Karpas-422 (cell line): ENCODE measurements around the gene NEFH. TPM values are rescaled to one million over a fixed set of nuclear protein-coding genes. Genes with fewer than 3 reads are reported as not detected.

ENCODE experiments used
- DNase-seq: peaks from one replicate; pipeline ENCODE4 v3.0.0-alpha.2; 2015
- H2AFZ ChIP-seq: fragments of 200-600 bp; sonication (generic); 2 replicates; pipeline ENCODE4 v1.6.1; 2014; ENCODE audit warnings: antibody characterized with exemption, low read length, mixed read lengths
- H3K27ac ChIP-seq: fragments of 200-600 bp; sonication (generic); 2 replicates; pipeline ENCODE4 v1.5.1; 2014; ENCODE audit warnings: mild to moderate bottlenecking, low read length, moderate library complexity
- H3K27me3 ChIP-seq: fragments of 200-600 bp; sonication (generic); 2 replicates; pipeline ENCODE4 v1.6.1; 2014; ENCODE audit warnings: low read length, mixed read lengths
- H3K36me3 ChIP-seq: fragments of 200-600 bp; sonication (generic); 2 replicates; pipeline ENCODE4 v1.6.1; 2014; ENCODE audit warnings: low read length, mixed read lengths; ENCODE audit not compliant: insufficient read depth
- H3K4me1 ChIP-seq: fragments of 200-600 bp; sonication (generic); 2 replicates; pipeline ENCODE4 v1.6.1; 2014; ENCODE audit warnings: mild to moderate bottlenecking, low read length, mixed read lengths
- H3K4me2 ChIP-seq: fragments of 200-600 bp; sonication (generic); 2 replicates; pipeline ENCODE4 v1.6.1; 2014; ENCODE audit warnings: low read length, low read depth, mild to moderate bottlenecking; ENCODE audit not compliant: poor library complexity, severe bottlenecking
- H3K4me3 ChIP-seq: fragments of 200-600 bp; sonication (generic); 2 replicates; pipeline ENCODE4 v1.5.1; 2014; ENCODE audit warnings: mild to moderate bottlenecking, antibody characterized with exemption, low read length, mixed read lengths
- H3K79me2 ChIP-seq: fragments of 200-600 bp; sonication (generic); 2 replicates; pipeline ENCODE4 v1.6.1; 2014; ENCODE audit warnings: mild to moderate bottlenecking, low read length, mixed read lengths
- H3K9ac ChIP-seq: fragments of 200-600 bp; sonication (generic); 2 replicates; pipeline ENCODE4 v1.6.0; 2014; ENCODE audit warnings: low read length
- H3K9me2 ChIP-seq: fragments of 200-600 bp; sonication (generic), shearing (Covaris generic); replicated peaks from 2 replicates; pipeline ENCODE4 v1.6.0; 2014; ENCODE audit warnings: mild to moderate bottlenecking, low read length, moderate library complexity; ENCODE audit not compliant: insufficient read depth
- H3K9me3 ChIP-seq: fragments of 300-700, 200-600 bp; sonication (generic); 2 replicates; pipeline ENCODE4 v1.6.1; 2014; ENCODE audit warnings: low read length, mixed read lengths
- H4K20me1 ChIP-seq: fragments of 200-600 bp; sonication (generic); 2 replicates; pipeline ENCODE4 v1.6.1; 2014; ENCODE audit warnings: mild to moderate bottlenecking, antibody characterized with exemption, low read length, low read depth; ENCODE audit not compliant: insufficient read depth
- total RNA-seq: library from RNA; depleted of rRNA; stranded (reverse); fragments of >200 nt; shearing (Covaris generic); gene quantifications from 2 replicates; pipeline ENCODE4 v1.2.3, GENCODE V29; 2014; ENCODE audit warnings: low replicate concordance; rRNA removed

NEFH gene
- total RNA-seq, 1 experiment from 2014 or later, result not detected

DNA sequence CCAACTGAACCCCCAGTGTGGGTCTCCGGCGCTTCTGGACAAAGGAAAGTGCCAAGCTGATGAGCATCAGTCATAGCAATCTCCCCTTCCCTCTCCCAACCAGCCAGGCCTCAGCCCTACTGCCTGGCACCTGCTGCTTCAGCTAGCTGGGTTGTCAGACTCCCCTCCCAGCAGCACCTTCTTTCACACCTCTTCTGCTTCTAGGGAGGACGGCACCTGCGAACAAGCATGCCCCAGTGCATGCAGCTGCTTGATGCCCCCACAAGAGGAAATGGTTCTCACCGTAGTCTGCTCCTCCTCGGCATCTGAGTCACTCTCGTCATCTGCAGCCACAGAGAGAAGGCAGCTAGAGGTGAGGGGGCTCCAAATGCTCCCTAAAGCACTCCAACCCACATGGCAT, 48.1 kb downstream of the NEFH start:
- Histone ChIP-seq H3K27me3 (no peaks in the 10 kb centered on the region), H3K79me2 (no peaks in the 10 kb centered on the region), H4K20me1 (0 out of 2 replicates have a peak, but pooled peaks cover 3% of the 10 kb centered on the region), H3K27ac (no peak overlapping the region), H3K9me3 (no peaks in the 10 kb centered on the region), H2AFZ (no peak overlapping the region), H3K9me2 (no peaks in the 10 kb centered on the region), H3K4me1 (no peaks in the 10 kb centered on the region), H3K9ac (no peak overlapping the region), H3K36me3 (peaks cover 38% of the 10 kb centered on the region), H3K4me3 (no peak overlapping the region), H3K4me2 (no peak overlapping the region)
- no peak for DNase-seq

GRCh38 chr22:29530716-29531115, 50.7 kb downstream of the NEFH start:
- no peaks in the 10 kb centered on the region for H3K9me2 ChIP-seq
- H3K9ac ChIP-seq, result no peak overlapping the region
- DNase-seq, result no peak
- H3K4me1 ChIP-seq, result no peaks in the 10 kb centered on the region
- no peaks in the 10 kb centered on the region for H3K79me2 ChIP-seq
- H3K36me3 ChIP-seq, result peaks cover 39% of the 10 kb centered on the region
- no peak overlapping the region for H3K4me2 ChIP-seq
- H3K27ac ChIP-seq, result no peak overlapping the region
- H4K20me1 ChIP-seq, result no peaks in the 10 kb centered on the region
- no peak overlapping the region for H2AFZ ChIP-seq
- H3K4me3 ChIP-seq, result no peak overlapping the region
- H3K27me3 ChIP-seq, result no peaks in the 10 kb centered on the region
- H3K9me3 ChIP-seq, result no peaks in the 10 kb centered on the region

DNA sequence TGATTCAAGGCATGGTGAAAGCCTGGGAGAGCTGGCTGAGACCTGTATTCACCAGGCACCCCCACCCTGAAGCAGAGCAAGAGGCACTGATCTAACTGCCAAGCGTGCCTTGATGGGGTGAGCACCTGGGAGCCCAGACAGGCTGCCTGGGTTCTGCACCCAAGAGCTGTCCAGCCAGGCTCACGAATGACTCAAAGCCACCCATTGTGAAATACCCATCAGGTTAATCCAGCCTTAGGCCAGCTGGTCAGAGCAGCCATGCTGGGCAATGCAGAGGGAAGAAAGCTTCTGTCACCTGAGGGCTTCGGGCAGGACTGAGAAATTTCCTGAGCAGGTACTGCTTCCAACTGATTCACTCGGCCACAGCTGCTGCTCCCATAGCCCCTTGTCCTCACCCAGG, 51.4 kb downstream of the NEFH start:
- H3K4me3 ChIP-seq, result no peak overlapping the region
- H3K4me2 ChIP-seq, result no peak overlapping the region
- no peaks in the 10 kb centered on the region for H3K4me1 ChIP-seq
- H3K79me2 ChIP-seq, result no peaks in the 10 kb centered on the region
- no peaks in the 10 kb centered on the region for H3K27me3 ChIP-seq
- H3K9me3 ChIP-seq, result no peaks in the 10 kb centered on the region
- no peak overlapping the region for H2AFZ ChIP-seq
- H3K9me2 ChIP-seq, result no peaks in the 10 kb centered on the region
- DNase-seq, result no peak
- no peak overlapping the region for H3K9ac ChIP-seq
- H3K27ac ChIP-seq, result no peak overlapping the region
- H3K36me3 ChIP-seq, result peaks cover 43% of the 10 kb centered on the region
- H4K20me1 ChIP-seq, result no peaks in the 10 kb centered on the region

- H3K27me3 ChIP-seq, result no peaks in the 10 kb centered on the region
- H4K20me1 ChIP-seq, result no peaks in the 10 kb centered on the region
- H2AFZ ChIP-seq, result no peak overlapping the region
- H3K27ac ChIP-seq, result no peak overlapping the region
- no peaks in the 10 kb centered on the region for H3K9me3 ChIP-seq
- H3K79me2 ChIP-seq, result no peaks in the 10 kb centered on the region
- no peak overlapping the region for H3K4me3 ChIP-seq
- DNase-seq, result no peak
- H3K9ac ChIP-seq, result no peak overlapping the region
- no peak overlapping the region for H3K4me2 ChIP-seq
- peaks cover 55% of the 10 kb centered on the region for H3K36me3 ChIP-seq
- H3K9me2 ChIP-seq, result no peaks in the 10 kb centered on the region
- H3K4me1 ChIP-seq, result no peaks in the 10 kb centered on the region
Observed at GRCh38 chr22:29536411-29536810, 56.4 kb downstream of the NEFH start.

DNA sequence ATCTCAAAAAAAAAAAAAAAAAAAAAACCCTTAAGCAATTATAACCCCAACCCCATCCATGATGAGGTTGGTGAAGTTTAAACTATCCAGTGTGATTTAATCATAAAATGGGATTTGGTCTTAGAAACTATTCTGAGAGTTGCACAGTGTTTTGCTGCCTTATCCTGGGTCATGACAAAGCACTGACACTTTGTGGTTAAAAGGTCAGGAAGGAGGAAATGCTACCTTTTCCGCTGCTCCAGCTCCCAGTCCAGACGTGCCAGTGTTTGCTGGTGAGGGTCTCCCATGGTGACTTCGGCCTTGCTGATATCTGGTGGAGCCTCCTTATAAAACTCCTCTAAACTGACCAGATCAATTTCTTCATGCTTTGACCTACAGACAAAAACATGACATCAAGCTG, 59.1 kb downstream of the NEFH start:
- H3K4me1 ChIP-seq, result peaks cover 4% of the 10 kb centered on the region
- no peak overlapping the region for H3K9ac ChIP-seq
- H2AFZ ChIP-seq, result no peak overlapping the region
- H3K79me2 ChIP-seq, result no peaks in the 10 kb centered on the region
- no peak for DNase-seq
- no peaks in the 10 kb centered on the region for H4K20me1 ChIP-seq
- no peaks in the 10 kb centered on the region for H3K9me3 ChIP-seq
- H3K27me3 ChIP-seq, result no peaks in the 10 kb centered on the region
- no peak overlapping the region for H3K4me2 ChIP-seq
- H3K36me3 ChIP-seq, result peaks cover 53% of the 10 kb centered on the region
- no peaks in the 10 kb centered on the region for H3K9me2 ChIP-seq
- H3K27ac ChIP-seq, result no peak overlapping the region
- no peak overlapping the region for H3K4me3 ChIP-seq

Other genes starting within 250 kb of the NEFH start
- 8.8 and 29.7 TPM in 2 replicates for gene RHBDD3, start 212.2 kb upstream of the NEFH start, total RNA-seq
- 281 and 309 TPM in 2 replicates for gene EWSR1, start 211.9 kb upstream of the NEFH start, total RNA-seq
- not detected in 2 replicates for gene GAS2L1, start 173.6 kb upstream of the NEFH start, total RNA-seq
- gene RASL10A, start 164.5 kb upstream of the NEFH start, total RNA-seq, result 0.76 TPM in 1 of 2 replicates, not detected in the other
- gene AP1B1, start 91.6 kb upstream of the NEFH start, total RNA-seq, result 40.3 and 63.9 TPM in 2 replicates
- gene RFPL1, start 41.6 kb upstream of the NEFH start, total RNA-seq, result not detected in 2 replicates
- gene THOC5, start 73.5 kb downstream of the NEFH start, total RNA-seq, result 48.2 and 54.0 TPM in 2 replicates
- 75.9 and 100 TPM in 2 replicates for gene NIPSNAP1, start 100.9 kb downstream of the NEFH start, total RNA-seq
- gene NF2, start 123.4 kb downstream of the NEFH start, total RNA-seq, result 19.0 and 24.2 TPM in 2 replicates
- not detected in 2 replicates for gene CABP7, start 239.8 kb downstream of the NEFH start, total RNA-seq